ENCODE measurements around the gene MFRP.

GRCh38 chr11:119388103-119388502 is 41.6 kb upstream of the MFRP start:
- no peak for TF ChIP-seq CTCF (IDR thresholded peaks at IDR 0.05)
- TF ChIP-seq EP300 (IDR thresholded peaks at IDR 0.05) = no peak

Measured in ovary (tissue), 3 donors.